Measurements from ENCODE around the gene IQCH. TPM values are rescaled to one million over a fixed set of nuclear protein-coding genes. Genes with fewer than 3 reads are reported as not detected.

Gene IQCH
- polyA plus RNA-seq, 5 donors = 1.8 to 2.5 (median 2.4) TPM

DNA sequence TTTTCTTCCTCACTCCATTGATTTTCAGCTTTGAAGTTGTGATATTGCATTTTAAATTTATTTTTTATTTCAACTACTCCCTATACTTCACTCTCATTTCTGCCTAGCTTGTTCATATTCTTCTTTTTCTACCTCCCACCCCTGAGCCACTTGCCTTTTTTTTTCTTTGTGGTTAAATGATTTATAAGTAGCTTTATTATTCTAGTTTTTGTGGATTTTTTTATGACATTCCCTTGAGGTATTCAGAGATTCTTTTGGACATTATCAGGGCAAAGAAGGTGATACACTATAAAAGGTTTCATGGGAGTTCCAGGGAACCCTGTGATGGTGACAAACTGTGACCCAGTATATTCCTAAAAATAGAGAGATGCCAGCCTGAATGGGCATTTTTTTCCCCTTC lies 269.6 kb downstream of the IQCH start:
- DNase-seq = no peak

- no peak for DNase-seq
Observed at GRCh38 chr15:67528513-67528912, 273.9 kb downstream of the IQCH start.

DNA sequence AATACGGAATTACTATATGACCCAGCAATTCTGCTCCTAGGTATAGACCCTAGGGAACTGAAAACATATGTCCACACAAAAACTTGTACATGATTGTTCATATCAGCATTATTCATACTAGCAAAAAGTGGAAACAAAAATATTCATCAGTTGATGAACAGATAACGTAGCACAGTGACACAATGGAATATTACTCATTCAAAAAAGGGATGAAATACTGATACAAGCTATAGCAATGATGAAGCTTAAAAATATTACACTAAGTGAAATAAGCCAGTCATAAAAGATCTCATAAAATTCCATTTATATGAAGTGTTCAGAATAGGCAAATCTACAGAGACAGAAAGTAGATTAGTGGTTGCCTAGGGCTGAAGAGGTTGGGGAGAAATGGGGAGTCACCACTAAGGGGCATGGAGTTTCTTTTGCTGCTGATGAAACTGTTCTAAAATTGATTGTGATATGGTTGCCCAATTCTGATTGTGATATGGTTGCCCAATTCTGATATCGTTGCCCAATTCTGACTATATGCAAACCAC lies 276.9 kb downstream of the IQCH start:
- no peak for DNase-seq

DNA sequence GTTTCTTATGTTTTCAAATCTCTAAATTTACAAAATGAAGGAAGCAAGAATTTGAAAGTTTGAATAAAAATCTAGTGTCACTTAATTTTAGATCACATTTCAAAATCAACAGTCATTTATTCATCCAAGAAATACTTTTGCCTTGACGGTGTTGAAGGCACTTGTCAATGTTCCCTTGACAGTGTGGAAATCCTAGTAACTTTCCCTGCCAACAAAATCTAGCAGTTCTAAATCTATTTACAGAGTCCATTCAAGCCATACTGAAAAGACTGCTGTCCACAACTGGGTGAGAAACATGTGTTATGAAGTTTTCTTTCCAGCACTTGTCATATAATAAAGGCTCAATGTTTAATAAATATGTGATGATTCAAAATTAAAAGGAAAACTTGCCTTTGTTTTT lies 279.3 kb downstream of the IQCH start:
- no peak for DNase-seq

GRCh38 chr15:67534360-67534759 lies 279.8 kb downstream of the IQCH start:
- no peak for DNase-seq

DNA sequence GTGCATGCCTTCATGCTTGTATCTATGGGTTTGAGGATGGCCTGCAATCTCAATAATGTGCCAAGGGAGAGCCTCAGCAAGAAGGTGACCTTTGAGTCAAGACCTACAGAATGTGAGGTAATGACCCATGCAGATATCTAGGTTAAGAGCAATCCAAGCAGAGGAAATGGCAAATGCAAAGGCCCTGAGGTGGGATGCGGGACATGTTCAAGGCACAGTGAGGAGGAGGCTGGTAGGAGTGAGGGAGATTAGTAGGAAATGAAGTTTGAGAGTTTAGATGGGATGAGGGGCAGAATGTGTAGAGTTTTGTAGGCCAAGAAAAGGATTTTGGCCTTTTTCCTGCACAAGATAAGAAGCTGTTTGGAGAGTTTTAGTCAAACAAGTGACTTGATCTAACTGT lies 283.2 kb downstream of the IQCH start:
- DNase-seq = no peak

DNA sequence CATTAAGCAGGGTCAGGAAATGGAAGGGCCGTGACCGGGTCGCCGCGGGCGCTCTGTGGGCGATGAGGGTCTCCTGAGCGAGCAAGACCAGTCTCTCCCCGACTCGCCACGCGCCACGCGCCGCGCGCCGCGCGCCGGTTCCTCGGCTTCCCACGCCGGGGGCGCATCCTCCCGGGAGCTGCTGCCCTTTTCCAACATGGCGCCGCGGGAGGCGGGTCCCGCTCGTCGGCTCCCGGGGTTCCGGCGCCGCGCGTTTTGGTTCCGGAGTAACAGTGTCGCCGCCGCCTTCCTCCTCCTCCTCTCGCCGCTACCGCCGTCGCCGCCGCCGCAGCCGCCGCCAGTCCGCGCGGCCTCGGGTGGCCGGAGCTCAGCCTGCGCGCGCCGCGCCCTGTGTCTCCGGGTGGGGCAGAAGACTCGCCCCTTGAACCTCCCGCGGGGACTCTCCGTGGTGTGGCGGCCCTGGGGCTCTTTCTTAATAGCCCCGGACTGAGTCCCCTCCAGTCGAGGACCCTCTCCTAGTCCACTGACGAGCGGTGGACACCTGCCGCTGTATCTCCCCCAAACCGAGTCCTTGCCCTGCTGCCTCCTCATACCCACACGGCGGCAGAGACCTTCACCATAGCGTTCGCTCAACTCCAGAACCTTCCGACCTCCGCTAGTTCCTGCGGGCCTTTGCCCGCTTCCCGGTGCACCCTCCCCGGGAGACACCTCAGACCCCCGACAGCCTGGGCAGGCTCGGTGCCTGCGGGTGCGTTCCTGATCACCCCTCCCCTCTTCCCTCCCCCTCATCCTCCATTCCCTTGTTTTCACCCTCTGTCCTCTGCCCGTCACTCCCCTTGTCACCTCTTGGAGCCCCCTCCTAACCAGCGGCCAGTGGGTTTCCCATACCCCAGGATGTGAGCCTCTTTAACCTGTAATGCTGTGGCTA lies 288.1 kb downstream of the IQCH start, which contains the start of gene MAP2K5:
Gene MAP2K5, plus strand, starts transcription at position 284 of the 928 bp plus-strand sequence. Its CDS starts 633 bp downstream, at position 917.
- peak; percentile 67 to 78 for DNase-seq

DNA sequence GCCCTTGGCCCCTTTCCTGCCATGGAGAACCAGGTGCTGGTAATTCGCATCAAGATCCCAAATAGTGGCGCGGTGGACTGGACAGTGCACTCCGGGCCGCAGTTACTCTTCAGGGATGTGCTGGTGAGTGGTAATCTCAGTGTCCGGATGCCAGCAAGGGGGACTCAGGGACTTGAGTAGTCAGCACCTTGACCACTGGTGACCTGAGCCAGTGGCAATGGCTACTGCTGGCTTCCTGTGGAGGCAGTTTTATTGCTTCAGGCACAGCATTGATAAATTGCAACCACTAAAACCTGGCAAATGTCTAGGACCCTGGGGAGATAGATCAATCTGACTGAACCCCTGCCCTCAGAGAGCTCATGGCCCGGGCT lies 288.7 kb downstream of the IQCH start:
- no peak for DNase-seq

DNA sequence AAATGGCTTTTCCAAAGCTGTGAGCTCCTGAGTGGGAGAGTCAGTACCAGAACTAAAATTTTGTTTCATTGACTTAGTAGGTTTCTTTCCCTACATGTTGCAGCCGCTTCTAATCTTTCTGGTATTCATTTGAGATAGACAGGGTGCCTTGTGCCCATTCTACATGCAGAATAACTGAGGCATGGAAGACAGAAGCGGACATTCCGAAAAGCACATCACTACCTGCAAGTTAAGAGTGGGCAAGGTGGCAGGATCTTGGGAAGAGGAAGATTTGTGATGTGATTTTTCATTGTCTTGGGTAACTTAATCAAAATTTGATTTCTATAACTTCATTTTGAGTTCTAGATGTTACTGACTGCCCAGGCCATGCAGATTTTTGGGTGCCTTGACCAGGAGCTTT lies 289.9 kb downstream of the IQCH start:
- no peak for DNase-seq

DNA sequence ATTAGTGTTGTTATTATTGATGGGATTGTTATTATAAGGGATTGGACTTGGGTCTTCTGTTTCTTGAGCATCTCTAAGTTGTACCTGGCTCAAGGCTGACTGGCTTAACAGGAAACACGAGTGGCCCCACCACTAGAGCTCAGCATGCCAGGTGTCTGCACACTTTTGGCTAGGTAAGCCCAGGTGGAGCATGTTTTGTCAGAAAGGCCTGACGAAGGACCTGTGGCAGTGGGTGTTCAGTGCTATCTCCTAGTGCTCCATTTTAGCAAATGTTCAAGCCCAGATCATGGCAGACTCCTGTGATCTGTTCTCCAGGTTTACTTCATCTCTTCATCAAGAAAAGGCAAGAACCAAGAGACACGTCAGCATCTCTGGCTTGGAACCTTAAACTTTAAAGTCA lies 291.3 kb downstream of the IQCH start:
- no peak for DNase-seq

DNA sequence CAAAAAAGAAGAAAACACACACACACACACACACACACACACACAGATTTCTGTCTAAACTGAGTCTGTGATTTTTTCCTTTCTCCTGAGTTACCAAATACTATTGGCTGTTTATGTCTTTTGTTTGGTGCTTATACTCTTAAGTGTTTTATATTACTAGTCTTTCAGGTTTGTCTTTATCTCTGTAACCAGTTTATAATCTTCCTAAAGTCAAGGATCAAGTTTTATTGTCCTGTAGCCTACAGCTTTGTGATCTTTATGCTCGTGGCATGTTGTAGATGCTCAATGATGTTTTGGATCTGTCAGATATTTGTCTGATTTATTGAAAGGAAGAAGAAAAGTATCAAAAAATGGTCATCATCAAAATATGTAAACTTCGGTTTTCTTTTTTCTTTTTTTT lies 292.5 kb downstream of the IQCH start:
- no peak for DNase-seq

GRCh38 chr15:67547836-67548235 lies 293.2 kb downstream of the IQCH start:
- no peak for DNase-seq

- DNase-seq = no peak
Observed at GRCh38 chr15:67548236-67548852, 293.8 kb downstream of the IQCH start.

DNA sequence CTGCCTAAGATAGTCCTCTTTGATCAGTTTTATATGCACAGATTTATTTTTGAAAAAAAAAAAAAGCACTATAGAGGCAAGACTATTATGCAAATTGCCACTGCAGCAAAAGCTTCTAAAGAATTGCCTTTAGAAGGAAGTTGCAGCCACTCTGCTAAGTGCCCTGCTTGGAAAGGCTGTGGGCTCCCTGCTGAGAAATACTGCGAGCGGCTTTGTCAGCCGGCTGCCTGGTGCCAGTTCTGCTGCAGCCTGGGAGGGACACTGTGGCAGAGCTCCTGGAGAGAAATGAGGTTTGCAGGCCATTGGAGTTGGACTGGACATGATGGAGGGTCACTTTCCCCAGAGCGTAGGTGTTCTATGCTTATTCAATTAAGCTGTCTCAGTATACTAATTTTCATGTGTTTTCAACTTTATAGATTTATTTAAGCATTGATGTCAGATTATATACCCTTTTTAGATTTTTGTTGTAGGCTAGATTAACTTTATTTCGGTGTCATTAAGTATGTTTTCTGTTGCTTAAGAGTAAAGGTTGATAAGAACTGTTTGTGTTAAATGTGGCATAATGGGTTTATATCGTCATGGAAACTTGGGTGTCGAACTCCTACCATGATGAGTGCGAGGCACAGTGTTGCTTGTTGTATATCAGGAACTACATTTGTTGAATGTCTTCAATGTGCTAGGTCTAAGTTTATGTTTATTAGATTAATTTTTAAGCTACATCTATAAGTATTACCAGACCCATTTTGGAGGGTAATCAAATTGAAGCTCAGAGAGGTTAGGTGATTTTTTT lies 294.5 kb downstream of the IQCH start:
- DNase-seq = no peak

DNA sequence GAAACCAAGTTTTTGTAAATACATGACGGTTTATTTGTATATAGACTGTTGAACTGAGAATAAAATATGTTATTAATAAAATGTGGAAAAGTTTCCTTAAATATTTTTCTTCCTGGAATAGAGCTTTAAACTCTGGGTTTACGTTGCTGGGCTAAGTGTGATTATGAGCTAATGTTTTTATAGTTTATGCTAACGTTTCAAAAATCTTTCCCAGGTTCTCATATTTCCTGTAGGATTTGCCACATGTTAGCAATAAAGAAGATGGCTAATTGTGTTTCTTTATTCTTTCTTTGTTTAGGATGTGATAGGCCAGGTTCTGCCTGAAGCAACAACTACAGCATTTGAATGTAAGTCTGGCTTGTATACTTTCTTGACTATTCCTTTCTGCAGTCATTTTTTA lies 295.1 kb downstream of the IQCH start:
- DNase-seq = no peak

- DNase-seq = no peak
Observed at GRCh38 chr15:67550522-67550921, 295.9 kb downstream of the IQCH start.

DNA sequence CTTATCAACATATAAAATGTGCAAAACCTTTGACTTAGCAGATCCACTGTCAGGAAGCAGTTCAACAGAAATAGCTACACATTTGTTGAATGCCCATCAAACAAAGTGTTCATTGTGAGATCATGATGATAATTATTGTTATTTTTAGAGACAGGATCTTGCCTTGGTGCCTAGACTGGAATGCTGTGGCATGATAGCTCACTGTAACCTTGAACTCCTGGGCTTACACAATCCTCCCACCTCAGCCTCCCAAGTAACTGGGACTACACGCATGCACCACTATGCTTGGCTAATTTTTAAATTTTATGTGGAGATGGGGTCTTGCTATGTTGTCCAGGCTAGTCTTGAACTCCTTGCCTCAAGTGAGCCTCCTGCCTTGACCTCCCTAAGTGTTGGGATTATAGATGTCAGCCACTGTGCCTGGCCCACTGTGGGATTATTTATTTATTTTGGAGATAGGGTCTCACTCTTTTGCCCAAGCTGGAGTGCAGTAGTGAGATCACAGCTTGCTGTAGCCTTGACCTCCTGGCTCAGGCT lies 296.7 kb downstream of the IQCH start:
- DNase-seq = no peak
